Gastroesophageal sphincter (tissue), 3 donors: ENCODE data around the gene ZNF555.

ENCODE experiments used
- CTCF ChIP-seq, 4 experiments: fragments of 200-600 bp in 2 of 4; fragments of 450-650 bp in 2 of 4; sonication (generic) in 1 of 4; IDR thresholded peaks; one replicate each; pipeline ENCODE4 v1.5.1; 2017 to 2019; ENCODE audit warnings: antibody characterized with exemption in 4 of 4, mild to moderate bottlenecking in 2 of 4, moderate library complexity in 2 of 4
- POLR2A ChIP-seq, 2 donors: fragments of 450-650 bp; IDR thresholded peaks; one replicate each; pipeline ENCODE4 v1.6.1; 2017; ENCODE audit warnings: antibody characterized with exemption in 2 of 2, mild to moderate bottlenecking in 2 of 2, moderate library complexity in 1 of 2

- TF ChIP-seq CTCF (IDR thresholded peaks at IDR 0.05) (no peak), POLR2A (IDR thresholded peaks at IDR 0.05) (no peak)
Observed at GRCh38 chr19:2837430-2837829, 3.8 kb upstream of the ZNF555 start.
